ENCODE data around the gene MED14. TPM values are rescaled to one million over a fixed set of nuclear protein-coding genes. Genes with fewer than 3 reads are reported as not detected.

Gene MED14
- total RNA-seq, 4 donors from 2014 or later, result 33.1 to 102 (median 42.9) TPM

DNA sequence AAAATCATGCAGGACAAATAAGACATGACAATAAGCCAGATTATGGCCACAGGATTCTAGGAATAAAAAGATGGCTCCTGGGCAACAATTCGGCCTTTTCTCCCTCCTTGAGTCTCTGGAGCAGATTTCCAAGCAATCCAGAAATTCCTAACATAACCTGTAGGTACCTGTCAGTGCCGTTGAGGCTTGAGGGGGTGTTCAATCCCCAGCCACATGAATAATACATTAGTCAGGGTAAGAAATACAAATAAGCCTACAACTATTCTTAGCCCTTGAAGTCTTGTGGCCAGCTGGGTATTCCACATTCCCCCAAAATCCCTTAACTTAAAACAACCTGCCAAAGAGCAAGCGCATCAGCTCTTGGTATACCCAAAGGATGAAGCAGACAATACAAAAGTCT, 97.7 kb downstream of the MED14 start:
- Histone ChIP-seq H3K4me3 (no peak overlapping the region), H3K4me1 (no peaks in the 10 kb centered on the region), H3K9me3 (no peaks in the 10 kb centered on the region), H3K27me3 (no peaks in the 10 kb centered on the region), H3K27ac (no peak overlapping the region), H3K36me3 (peaks cover 23% of the 10 kb centered on the region)
- WGBS, result 87% methylated on average over 3 of the region's 3 CpGs
- DNase-seq (ENCODE audit: low spot score in 2 of 2), result no peak
- TF ChIP-seq POLR2A (IDR thresholded peaks at IDR 0.05) (no peak), POLR2AphosphoS5 (IDR thresholded peaks at IDR 0.05) (no peak), EP300 (IDR thresholded peaks at IDR 0.05) (no peak)
- TF ChIP-seq, protein P1, sequence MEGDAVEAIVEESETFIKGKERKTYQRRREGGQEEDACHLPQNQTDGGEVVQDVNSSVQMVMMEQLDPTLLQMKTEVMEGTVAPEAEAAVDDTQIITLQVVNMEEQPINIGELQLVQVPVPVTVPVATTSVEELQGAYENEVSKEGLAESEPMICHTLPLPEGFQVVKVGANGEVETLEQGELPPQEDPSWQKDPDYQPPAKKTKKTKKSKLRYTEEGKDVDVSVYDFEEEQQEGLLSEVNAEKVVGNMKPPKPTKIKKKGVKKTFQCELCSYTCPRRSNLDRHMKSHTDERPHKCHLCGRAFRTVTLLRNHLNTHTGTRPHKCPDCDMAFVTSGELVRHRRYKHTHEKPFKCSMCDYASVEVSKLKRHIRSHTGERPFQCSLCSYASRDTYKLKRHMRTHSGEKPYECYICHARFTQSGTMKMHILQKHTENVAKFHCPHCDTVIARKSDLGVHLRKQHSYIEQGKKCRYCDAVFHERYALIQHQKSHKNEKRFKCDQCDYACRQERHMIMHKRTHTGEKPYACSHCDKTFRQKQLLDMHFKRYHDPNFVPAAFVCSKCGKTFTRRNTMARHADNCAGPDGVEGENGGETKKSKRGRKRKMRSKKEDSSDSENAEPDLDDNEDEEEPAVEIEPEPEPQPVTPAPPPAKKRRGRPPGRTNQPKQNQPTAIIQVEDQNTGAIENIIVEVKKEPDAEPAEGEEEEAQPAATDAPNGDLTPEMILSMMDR (IDR thresholded peaks at IDR 0.05), result no peak

DNA sequence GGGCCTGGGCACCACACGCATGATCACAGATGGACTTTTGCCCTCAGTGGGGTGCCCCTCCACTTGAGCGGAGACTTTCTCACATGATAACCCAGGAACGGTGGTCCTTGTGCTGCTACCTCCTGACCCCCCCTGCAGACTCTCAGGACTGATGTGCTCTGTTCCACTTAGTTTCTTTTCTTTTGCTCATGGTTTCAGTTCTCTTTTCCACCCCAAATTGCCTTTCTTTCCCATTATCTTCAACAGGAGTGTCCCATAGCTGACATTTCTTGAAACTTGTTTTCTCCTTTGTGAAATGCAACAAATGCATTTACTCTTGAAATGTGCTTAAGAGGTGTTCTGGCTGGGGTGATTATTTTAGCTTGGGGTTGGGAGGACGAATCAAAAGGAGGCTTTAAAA, 103.1 kb downstream of the MED14 start:
- no peak overlapping the region for H3K4me3 ChIP-seq
- TF ChIP-seq POLR2AphosphoS5 (IDR thresholded peaks at IDR 0.05) (no peak), EP300 (IDR thresholded peaks at IDR 0.05) (no peak)
- 80% methylated on average over 4 of the region's 4 CpGs for WGBS
- DNase-seq (ENCODE audit: low spot score in 2 of 2), result no peak
- no peak overlapping the region for H3K27ac ChIP-seq
- peaks cover 69% of the 10 kb centered on the region for H3K36me3 ChIP-seq
- H3K9me3 ChIP-seq, result no peaks in the 10 kb centered on the region
- H3K27me3 ChIP-seq, result no peaks in the 10 kb centered on the region
- no peaks in the 10 kb centered on the region for H3K4me1 ChIP-seq

DNA sequence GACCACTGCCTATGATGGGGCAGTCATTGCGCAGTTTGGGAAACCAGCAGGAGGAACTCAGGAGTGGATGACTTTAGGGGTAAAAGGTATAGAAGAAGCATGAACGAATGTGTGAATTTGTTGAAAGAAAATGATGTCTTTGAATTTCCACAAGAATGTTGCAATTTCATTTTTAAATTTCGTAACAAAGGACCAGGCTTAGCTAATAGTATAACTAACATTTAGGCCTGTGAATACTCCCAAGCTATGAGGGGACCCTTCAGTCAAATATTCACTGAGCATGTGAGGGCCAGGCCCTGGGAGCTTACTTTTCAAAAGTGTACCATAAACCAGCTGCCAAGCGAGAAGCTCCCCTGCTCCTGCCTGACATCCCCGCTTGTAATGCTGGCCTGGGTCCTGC, 106.8 kb downstream of the MED14 start:
- Histone ChIP-seq H3K4me3 (no peak overlapping the region), H3K9me3 (no peaks in the 10 kb centered on the region), H3K27me3 (no peaks in the 10 kb centered on the region), H3K4me1 (no peaks in the 10 kb centered on the region), H3K36me3 (peaks cover 46% of the 10 kb centered on the region), H3K27ac (no peak overlapping the region)
- no peak for TF ChIP-seq POLR2AphosphoS5 (IDR thresholded peaks at IDR 0.05)
- no peak for TF ChIP-seq POLR2A (IDR thresholded peaks at IDR 0.05)
- TF ChIP-seq EP300 (IDR thresholded peaks at IDR 0.05), result no peak
- 94% methylated on average over 5 of the region's 5 CpGs for WGBS
- DNase-seq (ENCODE audit: low spot score in 2 of 2), result no peak

DNA sequence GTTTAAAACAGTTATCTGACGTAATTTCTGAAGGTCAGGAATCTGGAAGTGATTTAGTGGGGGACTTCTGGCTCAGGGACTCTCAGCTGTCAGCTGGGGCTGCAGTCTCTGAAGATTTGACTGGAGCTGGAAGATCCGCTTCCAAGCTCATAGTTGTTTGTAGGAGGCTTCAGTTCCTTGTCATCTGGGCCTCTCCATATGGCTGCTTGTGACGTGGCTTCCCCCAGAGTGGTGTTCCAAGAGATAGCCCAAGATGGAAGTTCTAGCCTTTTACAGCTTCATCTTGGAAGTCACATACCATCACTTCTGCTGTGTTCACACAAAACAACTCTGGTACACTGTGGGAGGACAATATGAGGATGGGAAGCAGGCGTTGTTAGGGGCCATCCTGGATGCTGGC, 110.0 kb downstream of the MED14 start:
- no peak for DNase-seq (ENCODE audit: low spot score in 2 of 2)
- Histone ChIP-seq H3K9me3 (no peaks in the 10 kb centered on the region), H3K27ac (no peak overlapping the region), H3K4me3 (no peak overlapping the region), H3K27me3 (no peaks in the 10 kb centered on the region), H3K4me1 (no peaks in the 10 kb centered on the region), H3K36me3 (peaks cover 30% of the 10 kb centered on the region)
- WGBS, result 90% methylated on average over 4 of the region's 4 CpGs
- TF ChIP-seq, protein P1 (IDR thresholded peaks at IDR 0.05), result no peak
- TF ChIP-seq POLR2A (IDR thresholded peaks at IDR 0.05), result no peak
- TF ChIP-seq EP300 (IDR thresholded peaks at IDR 0.05), result no peak
- no peak for TF ChIP-seq POLR2AphosphoS5 (IDR thresholded peaks at IDR 0.05)

DNA sequence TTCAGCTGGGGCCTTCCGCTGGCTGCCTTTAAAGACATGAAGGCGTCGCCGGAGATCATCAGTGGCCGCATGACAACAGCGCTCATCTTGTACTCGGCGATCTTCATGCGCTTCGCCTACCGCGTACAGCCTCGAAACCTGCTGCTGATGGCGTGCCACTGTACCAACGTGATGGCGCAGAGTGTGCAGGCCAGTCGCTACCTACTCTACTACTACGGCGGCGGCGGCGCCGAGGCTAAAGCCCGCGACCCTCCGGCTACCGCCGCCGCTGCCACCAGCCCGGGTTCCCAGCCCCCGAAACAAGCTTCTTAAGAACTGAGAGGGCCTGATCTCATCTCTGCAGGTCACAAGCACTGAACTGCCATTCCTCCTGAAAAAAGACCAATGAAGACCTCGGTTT, 111.7 kb downstream of the MED14 start:
- Histone ChIP-seq H3K27me3 (no peaks in the 10 kb centered on the region), H3K36me3 (peaks cover 14% of the 10 kb centered on the region), H3K27ac (no peak overlapping the region), H3K9me3 (no peaks in the 10 kb centered on the region), H3K4me1 (no peaks in the 10 kb centered on the region), H3K4me3 (no peak overlapping the region)
- DNase-seq (ENCODE audit: low spot score in 2 of 2), result no peak
- TF ChIP-seq POLR2AphosphoS5 (IDR thresholded peaks at IDR 0.05) (no peak), POLR2A (IDR thresholded peaks at IDR 0.05) (no peak), EP300 (IDR thresholded peaks at IDR 0.05) (no peak)
- TF ChIP-seq, protein P1 (IDR thresholded peaks at IDR 0.05), result no peak
- 81% methylated on average over 32 of the region's 32 CpGs for WGBS

DNA sequence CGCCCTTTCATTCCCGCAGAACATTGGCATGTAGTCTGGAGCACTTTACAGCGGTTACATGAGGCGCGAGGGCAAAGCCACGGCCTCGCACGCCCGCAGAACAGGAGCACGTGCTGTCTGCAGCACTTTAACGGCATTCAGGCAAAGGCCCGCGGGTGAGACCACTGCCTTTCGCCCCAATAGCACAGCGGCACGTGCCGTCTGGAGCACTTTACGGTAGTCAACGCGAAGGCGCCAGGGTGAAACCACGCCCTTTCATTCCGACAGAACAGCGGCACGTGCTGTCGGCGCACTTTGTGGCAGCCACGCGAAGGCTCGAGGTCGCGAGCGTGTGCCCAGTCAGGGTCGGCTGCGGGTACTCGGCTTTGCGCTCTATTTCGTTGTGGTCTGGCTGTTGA, 112.2 kb downstream of the MED14 start, which contains the start of gene MPC1L:
MPC1L (plus strand) TSS at position 290 of the 398 bp plus-strand sequence. CDS start 138 bp downstream, outside the sequence.
- Histone ChIP-seq H3K36me3 (peaks cover 9% of the 10 kb centered on the region), H3K9me3 (no peaks in the 10 kb centered on the region), H3K4me3 (no peak within 1 kb of the TSS), H3K27ac (no peak within 1 kb of the TSS), H3K27me3 (no peaks in the 10 kb centered on the region), H3K4me1 (no peaks in the 10 kb centered on the region)
- DNase-seq (ENCODE audit: low spot score in 2 of 2), result no peak
- 89% methylated on average over 36 of the region's 38 CpGs for WGBS
- no peak for TF ChIP-seq POLR2A (IDR thresholded peaks at IDR 0.05)
- TF ChIP-seq EP300 (IDR thresholded peaks at IDR 0.05), result no peak
